Gastroesophageal sphincter (tissue), 3 donors: Measurements from ENCODE around the gene ABCA7.

ENCODE experiments used
- POLR2AphosphoS5 ChIP-seq: sonication (generic); formaldehyde crosslinking; IDR thresholded peaks from one replicate; pipeline ENCODE4 v1.6.1; 2017; ENCODE audit warnings: antibody characterized with exemption
- TF ChIP-seq, protein P1 (sequence below), 4 experiments: fragments of 200-600 bp in 2 of 4; fragments of 450-650 bp in 2 of 4; sonication (generic) in 1 of 4; IDR thresholded peaks; one replicate each; pipeline ENCODE4 v1.5.1; 2017 to 2019; ENCODE audit warnings: antibody characterized with exemption in 4 of 4, mild to moderate bottlenecking in 2 of 4, moderate library complexity in 2 of 4

DNA sequence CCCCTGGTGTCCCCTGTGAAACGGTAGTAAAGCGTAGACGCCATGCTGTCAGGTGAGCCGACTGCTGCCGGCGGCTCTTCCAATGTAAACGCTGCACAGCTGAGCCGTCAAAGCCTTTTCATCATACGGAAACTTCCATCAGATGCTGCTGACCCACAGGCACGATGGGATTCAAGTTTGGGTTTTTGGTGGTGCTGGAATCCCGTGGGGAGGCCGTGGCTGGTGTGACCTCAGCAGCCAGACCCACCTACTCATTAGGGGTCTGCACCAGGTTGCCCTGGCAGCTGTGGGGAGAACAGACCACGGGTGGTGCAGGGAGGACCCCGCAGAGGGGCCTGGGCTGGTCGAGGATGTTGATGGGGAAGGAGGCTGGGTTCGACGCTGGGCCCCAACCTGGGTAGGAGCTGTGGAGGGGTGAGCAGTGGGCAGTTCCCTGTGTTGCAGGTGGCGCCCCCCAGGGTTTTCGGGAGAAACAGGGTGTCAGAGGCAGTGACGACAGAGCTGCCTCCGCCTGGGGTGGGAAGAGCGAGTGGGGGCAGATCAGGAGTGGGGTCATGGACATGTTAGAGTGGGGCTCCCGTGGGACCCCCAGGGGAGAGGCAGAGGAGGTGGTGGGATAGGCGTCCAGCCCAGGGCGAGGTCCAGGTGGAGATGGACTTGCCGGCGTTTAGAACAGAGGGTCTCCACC, 33.1 kb upstream of the ABCA7 start:
- no peak for TF ChIP-seq POLR2AphosphoS5
- TF ChIP-seq, protein P1, sequence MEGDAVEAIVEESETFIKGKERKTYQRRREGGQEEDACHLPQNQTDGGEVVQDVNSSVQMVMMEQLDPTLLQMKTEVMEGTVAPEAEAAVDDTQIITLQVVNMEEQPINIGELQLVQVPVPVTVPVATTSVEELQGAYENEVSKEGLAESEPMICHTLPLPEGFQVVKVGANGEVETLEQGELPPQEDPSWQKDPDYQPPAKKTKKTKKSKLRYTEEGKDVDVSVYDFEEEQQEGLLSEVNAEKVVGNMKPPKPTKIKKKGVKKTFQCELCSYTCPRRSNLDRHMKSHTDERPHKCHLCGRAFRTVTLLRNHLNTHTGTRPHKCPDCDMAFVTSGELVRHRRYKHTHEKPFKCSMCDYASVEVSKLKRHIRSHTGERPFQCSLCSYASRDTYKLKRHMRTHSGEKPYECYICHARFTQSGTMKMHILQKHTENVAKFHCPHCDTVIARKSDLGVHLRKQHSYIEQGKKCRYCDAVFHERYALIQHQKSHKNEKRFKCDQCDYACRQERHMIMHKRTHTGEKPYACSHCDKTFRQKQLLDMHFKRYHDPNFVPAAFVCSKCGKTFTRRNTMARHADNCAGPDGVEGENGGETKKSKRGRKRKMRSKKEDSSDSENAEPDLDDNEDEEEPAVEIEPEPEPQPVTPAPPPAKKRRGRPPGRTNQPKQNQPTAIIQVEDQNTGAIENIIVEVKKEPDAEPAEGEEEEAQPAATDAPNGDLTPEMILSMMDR (IDR thresholded peaks at IDR 0.05): no peak
